Measurements from ENCODE around the gene JAKMIP3. TPM values are rescaled to one million over a fixed set of nuclear protein-coding genes. Genes with fewer than 3 reads are reported as not detected.

JAKMIP3 gene
- total RNA-seq, 1 experiment from 2014 or later, result 0.17 TPM

GRCh38 chr10:132023092-132023811, 42.5 kb upstream of the JAKMIP3 start:
- peak overlapping the region; percentile 91 for H3K4me2 ChIP-seq (ENCODE audit: low read length)

More at GRCh38 chr10:132023092-132023811, 42.5 kb upstream of the JAKMIP3 start:
- Histone ChIP-seq H3K27me3 (ENCODE audit: insufficient read depth, low read length) (no peaks in the 10 kb centered on the region), H3K9me3 (ENCODE audit: control insufficient read depth in 1 of 2, insufficient read depth in 1 of 2, low read depth in 1 of 2, low read length in 2 of 2) (no peaks in the 10 kb centered on the region), H3K4me1 (ENCODE audit: control insufficient read depth in 1 of 2, insufficient read depth in 2 of 2, low read length in 2 of 2) (peaks cover 4 to 16% of the 10 kb centered on the region in 2 experiments; a peak in 3 of 4 replicates), H3K36me3 (ENCODE audit: control insufficient read depth in 1 of 2, insufficient read depth in 2 of 2, low read length in 2 of 2) (no peaks in the 10 kb centered on the region), H2AFZ (ENCODE audit: low read depth, low read length, poor library complexity, severe bottlenecking) (peak overlapping the region; percentile 98), H3K4me3 (replicated peaks in 1 of 2; ENCODE audit: low read depth in 1 of 2, low read length in 2 of 2) (peak overlapping the region; percentile 43 to 57), H3K9me2 (ENCODE audit: insufficient read depth) (no peaks in the 10 kb centered on the region), H4K20me1 (ENCODE audit: insufficient read depth) (no peaks in the 10 kb centered on the region), H3K79me2 (ENCODE audit: insufficient read depth, low read length) (no peaks in the 10 kb centered on the region), H3K9ac (ENCODE audit: low read length) (peak overlapping the region; percentile 21; the same call in 1 of the 2 replicates), H3K27ac (ENCODE audit: low read depth, low read length) (no peak overlapping the region)
- BruUV-seq (replicated peaks), result no TSS peak
- ChIA-PET RAD21 (ENCODE audit: low non-redundant PET in 1 of 2, low total read pairs in 2 of 2, uncharacterized antibody in 2 of 2, unreplicated experiment in 2 of 2) (interaction anchor here in 1 of 2 experiments (1.5 kb wide), 1 partner anchor 138 kb away, joined by 7 read pairs; no protein-coding TSS in a partner anchor), POLR2A (no interaction called here), CTCF (interaction anchor here (0.6 to 1.7 kb wide), 13 partner anchors 8 to 137 kb away, joined by 3 to 13 read pairs (median 3); partner anchors contain the start of gene PPP2R2D)
- intact Hi-C loops (cut with micrococcal nuclease), result loop anchor here (1.0 kb wide), 2 partner anchors 119 to 138 kb away; no protein-coding TSS in a partner anchor
- TF ChIP-seq RAD21 (IDR thresholded peaks at IDR 0.05; ENCODE audit: low read depth) (peak; percentile 75), CTCF (IDR thresholded peaks at IDR 0.05 in 2 of 3, conservative IDR thresholded peaks at IDR 0.05 in 1 of 3; ENCODE audit: borderline replicate concordance in 1 of 3, insufficient read depth in 1 of 3, low read depth in 2 of 3, low read length in 2 of 3) (peak; percentile 65 to 74 (median 73)), TCF7L2 (IDR thresholded peaks at IDR 0.05; ENCODE audit: borderline replicate concordance, extremely low read depth, insufficient read depth, insufficient read length) (no peak), ZBTB33 (IDR thresholded peaks at IDR 0.05; ENCODE audit: extremely low read depth, insufficient replicate concordance, low read length) (no peak), EZH2 (IDR thresholded peaks at IDR 0.05) (no peak), JUND (IDR thresholded peaks at IDR 0.05) (no peak)
- DNase-seq (ENCODE audit: low read depth, low spot score), result peak; percentile 37
- ATAC-seq, result peak; percentile 90
